ENCODE data around the gene ROR1.

Gene ROR1

DNA sequence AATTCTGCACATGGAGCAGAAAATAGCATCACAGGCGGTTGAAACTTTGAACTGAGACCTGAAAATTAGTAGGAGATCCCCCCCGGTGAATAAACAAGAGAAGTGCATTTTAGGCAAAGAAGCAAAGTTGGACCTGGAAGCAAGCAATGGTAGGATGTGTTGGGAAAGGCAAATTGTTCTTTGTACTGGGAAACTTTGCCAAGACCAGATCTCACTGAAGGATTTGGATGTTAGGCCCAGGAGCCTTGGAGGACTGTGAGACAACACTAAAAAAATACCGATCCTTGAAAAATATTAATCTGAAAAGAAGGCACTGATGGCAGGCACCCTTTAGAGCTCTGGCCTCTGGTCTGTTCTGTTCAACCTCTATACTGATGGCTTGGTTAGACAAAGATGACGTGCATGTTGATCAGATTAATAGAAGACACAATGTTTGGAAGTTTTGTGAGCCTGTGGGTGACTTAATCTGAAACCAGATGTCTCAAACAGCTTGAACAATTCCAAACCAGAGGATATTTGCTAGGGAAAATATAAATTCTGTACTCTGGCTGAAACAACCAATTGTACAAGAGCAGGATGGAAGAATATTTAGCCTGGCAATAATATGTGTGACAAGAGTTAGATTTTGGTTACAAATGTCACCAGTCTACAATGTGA is 108.4 kb downstream of the ROR1 start:
- no peak for TF ChIP-seq SIN3A (IDR thresholded peaks at IDR 0.05; ENCODE audit: borderline replicate concordance, insufficient read depth, low read length)
- no peak for TF ChIP-seq TAF1 (IDR thresholded peaks at IDR 0.05; ENCODE audit: borderline replicate concordance, insufficient read depth, low read length)
- TF ChIP-seq FOXP2 (optimal IDR thresholded peaks at IDR 0.05; ENCODE audit: borderline replicate concordance, extremely low read depth, extremely low read length, insufficient read depth) = no peak

DNA sequence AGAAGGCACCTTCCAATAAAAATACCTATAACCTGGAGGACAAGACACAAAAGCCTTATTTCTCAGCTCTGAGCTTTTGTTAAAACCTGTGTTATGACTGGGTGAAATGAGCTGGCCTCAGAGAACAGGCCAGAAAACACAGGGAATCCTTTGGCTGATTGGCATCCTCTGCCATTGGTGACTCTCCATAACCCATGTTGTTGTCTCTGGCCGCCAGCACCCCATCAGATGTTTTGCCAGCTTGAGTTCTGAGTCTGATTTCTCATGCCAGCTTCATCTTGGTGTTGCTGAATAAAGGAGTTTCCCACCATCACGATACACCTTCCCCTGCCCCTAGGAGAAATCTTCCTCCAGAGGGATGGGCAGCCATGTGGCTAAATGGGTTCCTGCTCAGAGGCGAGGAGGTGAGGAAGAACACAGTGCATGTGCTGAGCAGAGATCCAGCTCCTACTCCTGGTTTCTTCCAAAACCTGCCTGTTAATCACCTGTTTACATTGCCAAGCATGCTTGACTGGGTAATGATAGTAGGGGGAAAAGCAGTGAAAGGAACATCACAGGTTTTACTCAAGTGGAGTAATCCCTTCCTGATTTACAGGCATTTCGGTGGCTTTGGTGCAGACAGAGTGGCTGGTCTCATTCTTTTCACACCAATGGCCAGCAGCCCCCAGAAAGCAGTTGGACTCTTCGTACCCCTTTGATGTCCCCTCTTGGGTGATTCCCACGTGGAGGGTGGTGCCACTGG is 109.8 kb downstream of the ROR1 start:
- TF ChIP-seq, protein P1, sequence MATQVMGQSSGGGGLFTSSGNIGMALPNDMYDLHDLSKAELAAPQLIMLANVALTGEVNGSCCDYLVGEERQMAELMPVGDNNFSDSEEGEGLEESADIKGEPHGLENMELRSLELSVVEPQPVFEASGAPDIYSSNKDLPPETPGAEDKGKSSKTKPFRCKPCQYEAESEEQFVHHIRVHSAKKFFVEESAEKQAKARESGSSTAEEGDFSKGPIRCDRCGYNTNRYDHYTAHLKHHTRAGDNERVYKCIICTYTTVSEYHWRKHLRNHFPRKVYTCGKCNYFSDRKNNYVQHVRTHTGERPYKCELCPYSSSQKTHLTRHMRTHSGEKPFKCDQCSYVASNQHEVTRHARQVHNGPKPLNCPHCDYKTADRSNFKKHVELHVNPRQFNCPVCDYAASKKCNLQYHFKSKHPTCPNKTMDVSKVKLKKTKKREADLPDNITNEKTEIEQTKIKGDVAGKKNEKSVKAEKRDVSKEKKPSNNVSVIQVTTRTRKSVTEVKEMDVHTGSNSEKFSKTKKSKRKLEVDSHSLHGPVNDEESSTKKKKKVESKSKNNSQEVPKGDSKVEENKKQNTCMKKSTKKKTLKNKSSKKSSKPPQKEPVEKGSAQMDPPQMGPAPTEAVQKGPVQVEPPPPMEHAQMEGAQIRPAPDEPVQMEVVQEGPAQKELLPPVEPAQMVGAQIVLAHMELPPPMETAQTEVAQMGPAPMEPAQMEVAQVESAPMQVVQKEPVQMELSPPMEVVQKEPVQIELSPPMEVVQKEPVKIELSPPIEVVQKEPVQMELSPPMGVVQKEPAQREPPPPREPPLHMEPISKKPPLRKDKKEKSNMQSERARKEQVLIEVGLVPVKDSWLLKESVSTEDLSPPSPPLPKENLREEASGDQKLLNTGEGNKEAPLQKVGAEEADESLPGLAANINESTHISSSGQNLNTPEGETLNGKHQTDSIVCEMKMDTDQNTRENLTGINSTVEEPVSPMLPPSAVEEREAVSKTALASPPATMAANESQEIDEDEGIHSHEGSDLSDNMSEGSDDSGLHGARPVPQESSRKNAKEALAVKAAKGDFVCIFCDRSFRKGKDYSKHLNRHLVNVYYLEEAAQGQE (IDR thresholded peaks at IDR 0.05; ENCODE audit: insufficient read depth in 1 of 2, low read depth in 2 of 2, low read length in 2 of 2) = no peak
- TF ChIP-seq FOXP2 (optimal IDR thresholded peaks at IDR 0.05; ENCODE audit: borderline replicate concordance, extremely low read depth, extremely low read length, insufficient read depth) = no peak
- TF ChIP-seq POLR2AphosphoS5 (IDR thresholded peaks at IDR 0.05; ENCODE audit: low read depth, low read length) = no peak
- no peak for TF ChIP-seq SIN3A (IDR thresholded peaks at IDR 0.05; ENCODE audit: borderline replicate concordance, insufficient read depth, low read length)

DNA sequence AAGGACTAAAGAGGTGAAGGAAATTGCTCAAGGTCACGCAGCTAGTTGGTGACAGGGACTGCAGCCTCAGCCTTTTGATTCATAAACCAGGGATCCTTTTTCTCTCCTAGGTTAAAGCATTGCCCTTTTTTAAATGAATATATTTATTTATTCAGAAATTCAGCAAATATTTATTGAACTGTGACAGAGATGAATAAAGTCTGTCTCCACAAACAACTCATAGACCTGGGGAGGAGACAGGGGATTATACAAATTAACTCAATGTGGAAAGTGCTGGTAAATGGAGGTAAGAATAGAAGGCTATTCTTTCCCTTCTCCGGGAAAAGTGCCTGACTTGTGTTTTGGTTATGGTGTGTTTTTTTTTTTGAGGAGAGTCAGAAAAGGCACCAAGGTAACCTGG is 110.7 kb downstream of the ROR1 start:
- no peak for TF ChIP-seq TAF1 (IDR thresholded peaks at IDR 0.05; ENCODE audit: borderline replicate concordance, insufficient read depth, low read length)
- TF ChIP-seq, protein P1 (IDR thresholded peaks at IDR 0.05; ENCODE audit: insufficient read depth in 1 of 2, low read depth in 2 of 2, low read length in 2 of 2) = no peak
- TF ChIP-seq FOXP2 (optimal IDR thresholded peaks at IDR 0.05; ENCODE audit: borderline replicate concordance, extremely low read depth, extremely low read length, insufficient read depth) = no peak

DNA sequence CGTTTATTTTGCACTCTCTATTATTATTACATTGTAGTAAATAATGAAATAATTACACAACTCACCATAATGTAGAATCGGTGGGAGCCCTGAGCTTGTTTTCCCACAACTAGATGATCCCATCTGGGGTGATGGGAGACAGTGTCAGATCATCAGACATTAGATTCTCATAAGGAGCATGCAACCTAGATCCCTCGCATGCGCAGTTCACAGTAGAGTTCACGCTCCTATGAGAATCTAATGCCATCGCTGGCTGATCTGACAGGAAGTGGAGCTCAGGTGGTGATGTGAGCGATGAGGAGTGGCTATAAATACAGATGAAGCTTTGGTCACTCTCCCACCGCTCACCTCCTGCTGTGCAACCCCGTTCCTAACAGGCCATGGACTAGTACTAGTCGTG is 112.1 kb downstream of the ROR1 start:
- TF ChIP-seq FOXP2 (optimal IDR thresholded peaks at IDR 0.05; ENCODE audit: borderline replicate concordance, extremely low read depth, extremely low read length, insufficient read depth) (no peak), TAF1 (IDR thresholded peaks at IDR 0.05; ENCODE audit: borderline replicate concordance, insufficient read depth, low read length) (no peak), POLR2AphosphoS5 (IDR thresholded peaks at IDR 0.05; ENCODE audit: low read depth, low read length) (no peak), SIN3A (IDR thresholded peaks at IDR 0.05; ENCODE audit: borderline replicate concordance, insufficient read depth, low read length) (no peak)
- TF ChIP-seq, protein P1 (IDR thresholded peaks at IDR 0.05; ENCODE audit: insufficient read depth in 1 of 2, low read depth in 2 of 2, low read length in 2 of 2) = no peak

GRCh38 chr1:63886340-63886739 is 112.5 kb downstream of the ROR1 start:
- TF ChIP-seq, protein P1 (IDR thresholded peaks at IDR 0.05; ENCODE audit: insufficient read depth in 1 of 2, low read depth in 2 of 2, low read length in 2 of 2) = no peak
- no peak for TF ChIP-seq TAF1 (IDR thresholded peaks at IDR 0.05; ENCODE audit: borderline replicate concordance, insufficient read depth, low read length)
- no peak for TF ChIP-seq POLR2AphosphoS5 (IDR thresholded peaks at IDR 0.05; ENCODE audit: low read depth, low read length)
- TF ChIP-seq SIN3A (IDR thresholded peaks at IDR 0.05; ENCODE audit: borderline replicate concordance, insufficient read depth, low read length) = no peak
- no peak for TF ChIP-seq FOXP2 (optimal IDR thresholded peaks at IDR 0.05; ENCODE audit: borderline replicate concordance, extremely low read depth, extremely low read length, insufficient read depth)
